Measurements from ENCODE around the gene CNKSR1.

The CNKSR1 gene, protein sequence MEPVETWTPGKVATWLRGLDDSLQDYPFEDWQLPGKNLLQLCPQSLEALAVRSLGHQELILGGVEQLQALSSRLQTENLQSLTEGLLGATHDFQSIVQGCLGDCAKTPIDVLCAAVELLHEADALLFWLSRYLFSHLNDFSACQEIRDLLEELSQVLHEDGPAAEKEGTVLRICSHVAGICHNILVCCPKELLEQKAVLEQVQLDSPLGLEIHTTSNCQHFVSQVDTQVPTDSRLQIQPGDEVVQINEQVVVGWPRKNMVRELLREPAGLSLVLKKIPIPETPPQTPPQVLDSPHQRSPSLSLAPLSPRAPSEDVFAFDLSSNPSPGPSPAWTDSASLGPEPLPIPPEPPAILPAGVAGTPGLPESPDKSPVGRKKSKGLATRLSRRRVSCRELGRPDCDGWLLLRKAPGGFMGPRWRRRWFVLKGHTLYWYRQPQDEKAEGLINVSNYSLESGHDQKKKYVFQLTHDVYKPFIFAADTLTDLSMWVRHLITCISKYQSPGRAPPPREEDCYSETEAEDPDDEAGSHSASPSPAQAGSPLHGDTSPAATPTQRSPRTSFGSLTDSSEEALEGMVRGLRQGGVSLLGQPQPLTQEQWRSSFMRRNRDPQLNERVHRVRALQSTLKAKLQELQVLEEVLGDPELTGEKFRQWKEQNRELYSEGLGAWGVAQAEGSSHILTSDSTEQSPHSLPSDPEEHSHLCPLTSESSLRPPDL

DNA sequence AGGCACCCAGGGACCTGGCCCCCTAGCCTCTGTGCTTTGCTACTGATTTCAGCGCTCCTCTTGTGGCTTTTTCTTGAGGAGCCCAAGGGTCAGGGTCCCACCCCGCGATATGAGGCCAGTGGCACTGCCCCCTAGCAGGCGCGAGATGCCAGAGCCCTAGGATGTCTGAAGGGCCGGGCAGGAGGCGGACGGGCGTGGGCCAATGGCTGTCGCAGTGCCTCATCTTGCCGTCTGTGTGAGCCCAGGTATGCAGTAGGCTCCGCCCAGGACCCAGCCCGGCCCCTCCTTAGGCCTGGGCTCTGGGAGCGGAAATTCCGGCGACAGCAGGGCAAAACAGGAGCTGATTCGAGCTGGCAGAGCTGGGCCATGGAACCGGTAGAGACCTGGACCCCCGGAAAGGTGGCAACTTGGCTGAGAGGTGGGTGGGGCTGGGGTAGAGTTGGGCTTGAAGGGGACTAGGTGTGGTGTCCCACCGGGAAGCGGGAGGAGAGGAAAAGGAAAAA, at the start of gene CNKSR1:
Gene CNKSR1, plus strand, starts transcription at position 310 of the 503 bp plus-strand sequence. Its CDS starts 57 bp downstream, at position 367.
- DNase-seq, result no peak

DNA sequence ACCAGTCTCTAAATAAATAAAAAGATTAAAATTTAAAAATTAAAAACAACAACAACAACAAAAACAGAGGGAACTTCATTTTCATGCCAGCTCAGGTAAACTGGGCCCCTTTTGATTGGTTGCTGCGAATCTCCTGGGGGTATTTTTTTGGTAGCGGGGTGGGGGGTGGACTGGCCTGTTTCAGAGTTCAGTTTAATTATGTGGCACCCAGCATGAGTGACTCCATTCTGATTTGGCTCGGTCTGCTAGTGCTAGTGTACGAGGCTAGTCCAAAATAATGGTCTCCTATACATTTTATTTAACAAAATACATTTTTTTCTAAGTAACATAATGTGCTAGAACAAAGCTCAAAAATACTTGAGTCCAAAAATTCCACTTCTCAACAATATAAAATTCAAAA, 47.5 kb upstream of the CNKSR1 start:
- DNase-seq, result no peak

DNA sequence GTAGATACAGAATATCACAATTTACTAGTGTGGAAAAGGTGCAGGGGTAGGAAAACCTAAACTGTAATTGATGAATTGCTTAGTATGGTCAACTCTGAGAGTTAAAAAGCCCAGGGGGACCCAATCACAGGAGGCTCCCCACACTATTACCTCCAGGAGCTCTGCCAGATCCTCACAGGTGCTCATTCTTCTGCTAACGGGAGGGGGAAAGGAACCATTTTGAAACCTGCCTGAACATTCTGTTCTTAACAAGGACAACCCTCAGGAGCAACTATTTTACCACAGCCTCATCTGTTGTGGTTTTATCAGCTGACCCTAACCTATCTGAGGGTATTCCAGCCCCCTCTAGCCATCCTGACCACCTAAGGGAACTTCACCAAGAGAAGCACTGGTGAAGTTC, 46.6 kb upstream of the CNKSR1 start:
- DNase-seq, result no peak

DNA sequence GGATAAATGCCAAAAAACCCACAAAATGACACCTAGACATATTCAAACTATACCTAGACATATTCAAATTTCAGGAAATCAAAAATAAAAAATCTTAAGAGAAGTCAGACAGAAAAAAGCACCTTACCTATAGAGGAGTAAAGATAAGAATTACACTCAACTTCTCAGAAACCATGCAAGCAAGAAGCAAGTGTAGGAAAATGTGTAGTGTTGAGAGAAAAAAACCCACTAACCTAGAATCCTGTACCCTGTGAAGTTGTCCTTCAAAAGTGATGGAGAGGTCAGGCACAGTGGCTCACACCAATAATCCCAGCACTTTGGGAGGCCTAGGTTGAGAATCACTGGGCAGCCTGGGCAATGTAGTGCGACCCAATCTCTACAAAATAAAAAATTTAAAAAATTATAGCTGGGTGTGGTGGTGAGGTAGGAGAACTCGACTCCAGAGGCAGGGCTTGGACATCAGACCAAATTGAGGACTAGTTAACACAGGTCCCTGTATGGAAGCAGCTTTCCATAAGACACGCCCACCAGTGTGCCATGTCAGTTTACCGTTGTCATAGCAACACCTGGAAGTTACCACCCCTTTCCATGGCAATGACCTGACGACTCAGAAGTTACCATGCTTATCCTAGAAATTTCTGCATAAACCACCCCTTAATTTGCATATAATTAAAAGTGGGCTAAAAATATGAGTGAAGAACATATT, 45.0 kb upstream of the CNKSR1 start:
- DNase-seq, result no peak

- DNase-seq, result no peak
Observed at GRCh38 chr1:26132834-26133167, 44.5 kb upstream of the CNKSR1 start.

DNA sequence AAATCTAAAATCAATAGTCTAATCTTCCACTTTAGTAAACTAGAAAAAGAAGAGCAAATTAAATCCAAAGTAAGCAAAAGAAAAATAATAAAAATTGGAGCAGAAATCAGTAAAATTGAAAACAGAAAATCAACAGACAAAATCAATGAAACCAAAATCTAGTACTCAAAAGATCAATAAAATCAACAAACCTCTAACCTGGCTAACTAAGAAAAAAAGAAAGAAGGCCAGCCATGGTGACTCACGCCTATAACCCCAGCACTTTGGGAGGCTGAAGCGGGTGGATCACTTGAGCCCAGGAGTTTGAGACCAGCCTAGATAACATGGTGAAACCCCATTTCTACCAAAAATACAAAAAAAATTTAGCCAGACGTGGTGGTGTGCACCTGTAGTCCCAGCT, 42.8 kb upstream of the CNKSR1 start:
- DNase-seq, result no peak

DNA sequence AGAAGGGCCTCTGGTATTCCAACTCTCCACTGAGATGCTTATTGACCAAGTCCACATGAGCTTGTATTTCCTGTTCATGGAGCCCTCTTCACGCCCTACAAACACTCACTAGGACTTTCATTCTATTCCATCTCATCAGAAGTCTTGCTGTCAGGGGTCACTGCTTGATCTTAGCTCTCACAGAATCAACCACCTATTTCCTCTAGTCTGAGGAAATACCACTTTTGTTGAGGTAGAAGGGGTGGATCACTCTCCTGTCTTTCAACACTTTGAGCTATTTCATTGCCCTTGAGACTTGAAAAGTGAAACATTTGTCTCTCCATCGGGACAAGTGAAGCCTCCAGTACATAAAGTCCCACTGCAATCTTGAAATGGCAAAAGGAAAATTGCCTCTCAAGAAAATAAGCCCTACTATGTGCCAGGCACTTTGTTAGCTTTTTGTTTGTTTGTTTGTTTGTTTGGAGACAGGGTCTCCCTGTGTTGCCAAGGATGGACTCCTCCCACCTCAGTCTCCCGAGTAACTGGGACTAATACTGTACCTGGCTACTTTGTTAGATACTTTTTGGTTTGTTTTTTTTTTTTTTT, 38.2 kb upstream of the CNKSR1 start:
- DNase-seq, result no peak

DNA sequence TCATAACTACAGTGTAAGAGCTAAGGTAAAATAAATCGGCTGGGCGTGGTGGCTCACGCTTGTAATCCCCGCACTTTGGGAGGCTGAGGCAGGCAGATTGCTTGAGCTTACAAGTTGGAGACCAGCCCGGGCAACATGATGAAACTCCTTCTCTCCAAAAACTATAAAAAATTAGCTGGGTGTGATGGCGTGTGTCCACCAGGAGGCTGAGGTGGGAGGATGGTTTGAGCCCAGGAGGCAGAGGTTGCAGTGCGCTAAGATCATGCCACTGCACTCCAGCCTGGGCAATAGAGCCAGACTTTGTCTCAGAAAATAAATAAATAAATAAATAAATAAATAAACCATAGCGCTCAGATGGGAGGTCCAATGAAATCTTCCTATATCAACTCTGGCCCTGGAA, 35.1 kb upstream of the CNKSR1 start:
- no peak for DNase-seq

DNA sequence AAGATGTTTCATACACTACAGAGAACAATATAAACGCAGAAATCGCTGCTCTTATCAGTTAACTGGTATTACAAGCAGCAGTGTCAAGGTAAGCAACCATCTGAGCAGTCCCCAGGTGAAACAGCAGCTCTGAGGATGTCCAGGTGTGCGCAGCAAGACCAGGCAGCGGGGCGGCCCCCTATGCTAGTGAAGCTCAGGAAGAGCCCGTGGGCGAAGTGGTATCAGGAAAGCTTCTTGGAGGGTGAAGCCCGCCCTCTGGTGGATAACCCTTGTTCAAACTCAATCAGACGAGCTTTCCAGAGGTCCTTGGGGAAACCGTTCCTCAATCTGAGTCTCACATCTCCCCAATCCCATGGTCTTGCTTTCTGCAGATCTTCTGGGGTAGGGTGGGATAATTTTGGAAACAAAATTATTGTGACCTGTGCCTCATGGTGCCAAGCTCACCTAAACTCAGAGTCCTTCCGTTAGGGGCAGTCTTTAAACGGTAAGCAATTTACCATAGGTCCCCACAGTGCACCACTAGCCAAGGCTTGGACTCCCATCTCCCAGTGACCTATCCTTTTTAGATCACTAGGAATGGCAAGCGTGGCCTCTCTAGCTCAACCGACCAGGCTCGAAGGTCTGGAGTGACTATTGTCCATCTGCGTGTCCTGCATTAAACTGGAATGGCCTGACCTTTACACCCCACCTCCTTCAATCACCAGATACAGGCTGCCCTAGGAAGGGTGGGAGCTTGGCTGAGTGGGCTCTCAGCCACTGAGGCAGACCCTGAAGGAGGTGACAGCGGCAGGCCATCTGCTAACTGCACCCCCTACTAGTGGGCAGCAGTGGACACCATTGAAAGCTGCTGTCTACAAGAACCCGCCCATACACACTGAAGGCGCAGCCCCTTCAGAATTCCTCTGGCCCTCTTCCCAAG, 32.0 kb upstream of the CNKSR1 start:
- DNase-seq, result peak; percentile 62 to 67

DNA sequence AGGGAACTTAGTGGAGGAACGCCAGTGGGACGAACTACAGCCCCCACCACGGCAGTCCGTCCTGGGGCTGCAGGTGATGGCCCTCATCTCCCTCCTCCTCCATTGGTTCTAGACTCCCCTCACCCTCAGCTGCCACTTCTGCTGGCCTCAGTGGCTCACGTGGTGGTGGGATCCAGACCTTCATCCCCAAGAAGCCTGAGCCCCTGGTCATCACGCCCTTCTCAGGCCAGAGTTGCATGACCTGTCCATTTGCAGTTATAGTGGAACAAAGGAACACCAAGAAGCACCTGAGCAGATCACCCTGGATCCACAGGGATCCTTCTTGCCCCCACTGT, 31.4 kb upstream of the CNKSR1 start:
- DNase-seq, result no peak

GRCh38 chr1:26148887-26149286, 28.4 kb upstream of the CNKSR1 start:
- no peak for DNase-seq

- DNase-seq, result no peak
Observed at GRCh38 chr1:26153966-26154532, 23.2 kb upstream of the CNKSR1 start.

DNA sequence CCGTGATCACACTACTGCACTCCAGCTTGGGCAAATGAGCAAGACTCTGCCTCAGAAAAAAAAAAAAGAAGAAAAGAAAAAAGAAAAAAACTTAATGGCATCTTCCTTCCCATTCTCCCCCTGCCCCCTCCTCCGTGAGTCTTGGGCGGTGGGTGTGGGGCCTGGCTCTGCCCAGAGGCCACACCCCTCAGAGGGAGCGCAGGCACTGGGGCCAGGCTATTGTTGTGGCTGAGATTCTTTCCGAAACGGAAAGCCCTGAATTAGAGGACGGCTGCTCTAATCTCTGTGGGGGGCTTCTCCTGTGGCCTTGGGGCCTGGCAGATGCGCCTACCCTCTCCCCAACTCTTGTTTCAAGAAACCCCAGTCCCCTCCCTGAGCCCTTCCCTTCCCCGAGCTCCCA, 22.5 kb upstream of the CNKSR1 start:
- DNase-seq, result no peak

- no peak for DNase-seq
Observed at GRCh38 chr1:26155370-26156284, 21.7 kb upstream of the CNKSR1 start.

- no peak for DNase-seq
Observed at GRCh38 chr1:26156285-26157038, 20.8 kb upstream of the CNKSR1 start.

GRCh38 chr1:26158271-26158907, 18.9 kb upstream of the CNKSR1 start:
- no peak for DNase-seq

DNA sequence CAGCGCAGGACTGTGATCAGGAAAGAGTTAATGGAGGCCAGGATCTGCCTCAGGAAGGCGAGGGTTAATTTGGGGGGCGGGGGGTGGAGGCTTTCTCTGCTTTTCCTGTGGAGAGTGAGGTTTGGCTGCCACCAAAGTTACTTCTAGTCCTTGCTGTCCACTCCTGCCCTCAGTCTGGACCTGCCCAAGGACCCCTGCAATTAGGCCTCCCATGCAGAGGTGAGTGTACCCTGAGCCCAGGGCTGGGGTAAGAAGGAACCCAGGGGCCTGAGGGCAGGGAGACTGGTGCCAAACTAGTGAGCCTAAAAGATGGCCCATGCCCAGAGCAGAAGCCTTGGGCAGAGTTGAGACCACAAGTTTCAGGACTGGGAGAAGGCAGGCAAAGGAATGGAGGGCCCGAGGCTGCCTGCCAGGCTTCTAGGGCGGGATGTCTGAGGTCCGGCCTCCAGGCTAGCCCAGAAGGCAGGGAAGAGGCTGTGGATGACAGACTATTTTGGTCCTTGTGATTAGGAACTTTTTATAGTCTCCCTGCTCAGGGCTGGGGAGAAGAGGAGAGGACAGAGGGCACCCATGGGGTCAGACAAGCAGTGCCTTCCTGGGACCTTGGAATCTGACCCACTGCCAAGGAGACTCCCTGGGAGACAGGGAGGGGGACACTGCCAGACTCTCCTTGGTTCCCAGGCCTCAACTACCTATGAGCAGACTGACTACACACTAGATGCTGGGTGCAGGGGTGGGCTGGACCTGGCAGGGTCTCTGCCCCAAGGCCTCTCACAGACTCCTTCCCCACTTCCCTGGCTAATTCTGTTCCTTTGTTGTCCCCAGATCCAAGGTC, 18.2 kb upstream of the CNKSR1 start, which contains the start of gene FAM110D:
Gene FAM110D, plus strand, starts transcription at position 172 of the 835 bp plus-strand sequence. CDS start 2,213 bp downstream, outside the sequence.
- DNase-seq, result no peak

GRCh38 chr1:26159743-26160039, 17.6 kb upstream of the CNKSR1 start:
- DNase-seq, result no peak
